Calu3 (cell line): ENCODE data around the gene ZAR1L. TPM values are rescaled to one million over a fixed set of nuclear protein-coding genes. Genes with fewer than 3 reads are reported as not detected.

Experiments
- BruUV-seq: library from RNA; stranded (reverse); fragments of 400-500 nt; replicated peaks from 2 replicates; lab custom pipeline; 2021; lab: Mats Ljungman, UMichigan
- CTCF ChIA-PET: fragments of 300-600 bp; sonication (Branson Sonifier 250); formaldehyde crosslinking; loops from one replicate; lab custom pipeline; 2022; ENCODE audit warnings: antibody characterized with exemption; lab: Charles Lee
- DNase-seq: peaks from one replicate; pipeline ENCODE4 v3.0.0; 2022
- H3K27ac Mint-ChIP-seq: one replicate; pipeline ENCODE4 v1.8.0; 2022; ENCODE audit warnings: mixed read lengths; ENCODE audit not compliant: unreplicated experiment
- H3K27me3 Mint-ChIP-seq: one replicate; pipeline ENCODE4 v1.8.0; 2022; ENCODE audit warnings: mixed read lengths; ENCODE audit not compliant: unreplicated experiment
- H3K36me3 Mint-ChIP-seq: one replicate; pipeline ENCODE4 v1.8.0; 2022; ENCODE audit warnings: mild to moderate bottlenecking, moderate library complexity, mixed read lengths; ENCODE audit not compliant: insufficient read depth, unreplicated experiment
- H3K4me1 Mint-ChIP-seq: one replicate; pipeline ENCODE4 v1.8.0; 2022; ENCODE audit warnings: mild to moderate bottlenecking, low read depth, mixed read lengths; ENCODE audit not compliant: unreplicated experiment
- H3K4me3 Mint-ChIP-seq: one replicate; pipeline ENCODE4 v1.8.0; 2022; ENCODE audit warnings: mild to moderate bottlenecking, low read depth, moderate library complexity, mixed read lengths; ENCODE audit not compliant: unreplicated experiment
- H3K9me3 Mint-ChIP-seq: one replicate; pipeline ENCODE4 v1.8.0; 2022; ENCODE audit warnings: low read depth, mixed read lengths; ENCODE audit not compliant: unreplicated experiment
- intact Hi-C: fragments of 100-400 bp; cut with micrococcal nuclease; formaldehyde crosslinking; loops from one replicate; pipeline ENCODE4 v1.10.0; 2022; ENCODE audit not compliant: unreplicated experiment
- total RNA-seq: library from RNA; stranded (reverse); gene quantifications from 2 replicates; pipeline ENCODE4 v1.2.3, GENCODE V29; 2022
- TF ChIP-seq, protein P1 (sequence below): fragments of 200-600 bp; IDR thresholded peaks from one replicate; pipeline ENCODE4 v1.8.0; 2022; ENCODE audit warnings: antibody characterized with exemption; ENCODE audit not compliant: unreplicated experiment

Gene ZAR1L
- total RNA-seq, 1 experiment from 2014 or later = not detected

DNA sequence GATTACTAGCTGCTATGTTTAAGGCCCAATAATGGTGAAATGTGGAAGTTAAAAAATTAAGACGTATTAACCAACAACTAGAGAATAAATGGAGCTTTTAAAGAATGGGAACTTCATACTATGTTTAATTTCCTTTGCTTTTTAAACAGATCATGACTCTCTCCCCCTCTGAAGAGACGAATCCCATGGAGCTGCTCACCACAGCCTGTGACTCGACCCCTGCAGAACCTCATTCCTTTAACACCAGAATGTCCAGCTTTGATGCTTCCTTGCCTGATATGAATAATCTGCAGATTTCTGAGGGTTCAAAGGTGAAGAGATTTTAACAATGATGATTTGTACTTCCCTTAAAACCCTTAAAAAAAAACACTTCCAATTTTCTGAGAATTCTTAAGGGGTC lies 53.0 kb downstream of the ZAR1L start:
- H3K4me1 Mint-ChIP-seq = no peaks in the 10 kb centered on the region
- intact Hi-C loops = no loop called here
- no peaks in the 10 kb centered on the region for H3K9me3 Mint-ChIP-seq
- no peaks in the 10 kb centered on the region for H3K27me3 Mint-ChIP-seq
- CTCF ChIA-PET = no interaction called here
- TF ChIP-seq, protein P1, sequence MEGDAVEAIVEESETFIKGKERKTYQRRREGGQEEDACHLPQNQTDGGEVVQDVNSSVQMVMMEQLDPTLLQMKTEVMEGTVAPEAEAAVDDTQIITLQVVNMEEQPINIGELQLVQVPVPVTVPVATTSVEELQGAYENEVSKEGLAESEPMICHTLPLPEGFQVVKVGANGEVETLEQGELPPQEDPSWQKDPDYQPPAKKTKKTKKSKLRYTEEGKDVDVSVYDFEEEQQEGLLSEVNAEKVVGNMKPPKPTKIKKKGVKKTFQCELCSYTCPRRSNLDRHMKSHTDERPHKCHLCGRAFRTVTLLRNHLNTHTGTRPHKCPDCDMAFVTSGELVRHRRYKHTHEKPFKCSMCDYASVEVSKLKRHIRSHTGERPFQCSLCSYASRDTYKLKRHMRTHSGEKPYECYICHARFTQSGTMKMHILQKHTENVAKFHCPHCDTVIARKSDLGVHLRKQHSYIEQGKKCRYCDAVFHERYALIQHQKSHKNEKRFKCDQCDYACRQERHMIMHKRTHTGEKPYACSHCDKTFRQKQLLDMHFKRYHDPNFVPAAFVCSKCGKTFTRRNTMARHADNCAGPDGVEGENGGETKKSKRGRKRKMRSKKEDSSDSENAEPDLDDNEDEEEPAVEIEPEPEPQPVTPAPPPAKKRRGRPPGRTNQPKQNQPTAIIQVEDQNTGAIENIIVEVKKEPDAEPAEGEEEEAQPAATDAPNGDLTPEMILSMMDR = no peak
- no peak overlapping the region for H3K27ac Mint-ChIP-seq
- no peak for DNase-seq
- BruUV-seq = no TSS peak
- H3K36me3 Mint-ChIP-seq = no peaks in the 10 kb centered on the region
- H3K4me3 Mint-ChIP-seq = no peak overlapping the region

DNA sequence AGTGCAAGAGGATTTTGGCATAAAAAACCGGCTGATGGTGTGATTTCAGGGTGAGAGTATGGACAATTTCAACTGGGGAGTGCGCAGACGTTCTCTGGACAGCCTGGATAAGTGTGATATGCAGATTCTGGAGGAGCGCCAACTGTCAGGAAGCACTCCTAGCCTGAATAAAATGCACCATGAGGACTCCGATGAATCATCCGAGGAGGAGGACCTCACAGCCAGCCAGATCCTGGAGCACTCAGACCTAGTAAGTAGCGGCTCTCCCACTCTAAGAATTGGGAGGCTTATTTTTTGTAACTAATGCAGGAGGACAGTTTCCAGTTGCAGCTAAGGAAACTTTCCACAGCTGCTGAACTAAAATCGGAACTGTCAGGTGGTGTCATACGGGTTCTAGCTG lies 53.6 kb downstream of the ZAR1L start:
- no TSS peak for BruUV-seq
- Mint-ChIP-seq H3K27me3 (no peaks in the 10 kb centered on the region), H3K27ac (no peak overlapping the region), H3K4me3 (no peak overlapping the region), H3K9me3 (no peaks in the 10 kb centered on the region), H3K4me1 (no peaks in the 10 kb centered on the region), H3K36me3 (no peaks in the 10 kb centered on the region)
- no peak for DNase-seq
- CTCF ChIA-PET = no interaction called here
- intact Hi-C loops = no loop called here
- TF ChIP-seq, protein P1 = no peak

DNA sequence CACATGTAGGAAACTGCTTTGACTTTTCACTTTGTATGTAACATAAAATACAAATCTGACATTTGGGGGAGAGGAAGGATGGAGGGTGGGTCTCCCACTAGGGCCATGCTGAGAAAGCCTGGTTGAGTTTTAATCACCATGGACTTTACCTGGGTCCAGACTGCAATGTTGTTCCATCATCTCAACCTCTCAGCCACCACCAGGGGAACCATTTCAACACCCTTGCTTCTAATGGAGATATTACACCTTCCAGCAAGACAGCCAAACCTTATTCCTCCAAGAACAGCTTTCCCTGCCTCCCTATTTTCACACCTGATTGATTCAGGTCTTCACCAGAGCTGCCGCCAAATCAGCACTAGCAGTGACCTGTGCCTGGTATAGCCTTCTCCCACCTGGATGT lies 56.0 kb downstream of the ZAR1L start:
- Mint-ChIP-seq H3K4me1 (peaks cover 7% of the 10 kb centered on the region), H3K27ac (no peak overlapping the region), H3K9me3 (no peaks in the 10 kb centered on the region), H3K4me3 (no peak overlapping the region), H3K27me3 (no peaks in the 10 kb centered on the region), H3K36me3 (no peaks in the 10 kb centered on the region)
- DNase-seq = no peak
- CTCF ChIA-PET = no interaction called here
- TF ChIP-seq, protein P1 = no peak
- intact Hi-C loops = no loop called here
- BruUV-seq = no TSS peak

DNA sequence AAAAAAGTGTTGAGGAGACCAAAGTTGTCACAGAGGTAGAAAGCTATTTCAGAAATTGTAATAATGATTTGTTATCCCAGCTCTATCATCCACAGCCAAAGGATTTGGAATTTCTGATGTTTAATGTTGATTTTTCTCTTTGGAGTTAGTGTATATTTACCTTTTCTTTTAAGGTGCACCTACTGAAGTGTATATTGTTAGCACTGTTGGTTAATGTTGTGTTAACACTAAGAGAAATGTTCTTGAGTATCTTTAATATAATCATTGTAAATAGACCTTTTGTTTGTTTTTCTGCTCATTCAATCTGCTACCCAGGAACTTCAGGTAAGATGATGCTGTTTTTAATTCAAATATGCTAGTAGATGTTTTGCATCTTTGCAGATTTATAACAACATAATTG lies 57.5 kb downstream of the ZAR1L start:
- H3K36me3 Mint-ChIP-seq = no peaks in the 10 kb centered on the region
- TF ChIP-seq, protein P1 = no peak
- CTCF ChIA-PET = no interaction called here
- no peak overlapping the region for H3K4me3 Mint-ChIP-seq
- peaks cover 11% of the 10 kb centered on the region for H3K4me1 Mint-ChIP-seq
- intact Hi-C loops = no loop called here
- DNase-seq = no peak
- H3K9me3 Mint-ChIP-seq = no peaks in the 10 kb centered on the region
- H3K27me3 Mint-ChIP-seq = no peaks in the 10 kb centered on the region
- BruUV-seq = no TSS peak
- no peak overlapping the region for H3K27ac Mint-ChIP-seq
